ENCODE data around the gene ECT2L. TPM values are rescaled to one million over a fixed set of nuclear protein-coding genes. Genes with fewer than 3 reads are reported as not detected.

Gene ECT2L, protein sequence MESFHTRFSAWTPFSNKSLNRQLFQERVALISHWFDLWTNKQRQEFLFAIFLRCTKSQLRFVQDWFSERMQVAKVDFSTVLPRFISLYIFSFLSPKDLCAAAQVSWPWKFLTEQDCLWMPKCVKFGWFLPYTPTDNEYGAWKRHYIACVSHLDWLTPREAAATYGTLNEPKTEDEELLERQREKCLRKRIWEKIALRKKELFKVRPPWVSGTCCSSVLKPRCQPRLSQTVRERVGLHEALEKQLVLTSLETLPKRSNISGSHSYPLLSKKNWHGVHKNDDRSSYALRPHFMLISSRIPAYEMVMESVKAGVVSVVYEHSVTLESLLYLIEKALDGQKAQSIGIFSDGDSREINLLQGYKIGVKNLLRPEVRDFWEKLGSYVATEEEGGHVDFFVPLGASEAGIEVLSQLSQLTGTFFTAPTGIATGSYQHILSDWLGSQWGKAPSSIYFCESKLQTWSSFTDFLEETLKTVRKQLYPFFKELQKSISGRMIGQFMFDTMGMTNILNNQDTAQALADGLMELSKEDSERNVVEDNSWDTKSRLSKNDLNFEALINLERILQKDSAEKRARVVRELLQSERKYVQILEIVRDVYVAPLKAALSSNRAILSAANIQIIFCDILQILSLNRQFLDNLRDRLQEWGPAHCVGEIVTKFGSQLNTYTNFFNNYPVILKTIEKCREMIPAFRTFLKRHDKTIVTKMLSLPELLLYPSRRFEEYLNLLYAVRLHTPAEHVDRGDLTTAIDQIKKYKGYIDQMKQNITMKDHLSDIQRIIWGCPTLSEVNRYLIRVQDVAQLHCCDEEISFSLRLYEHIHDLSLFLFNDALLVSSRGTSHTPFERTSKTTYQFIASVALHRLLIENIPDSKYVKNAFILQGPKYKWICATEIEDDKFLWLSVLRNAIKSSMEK
- not detected in 5 replicates for total RNA-seq (2022; extraction: Qiagen RNA extraction)

DNA sequence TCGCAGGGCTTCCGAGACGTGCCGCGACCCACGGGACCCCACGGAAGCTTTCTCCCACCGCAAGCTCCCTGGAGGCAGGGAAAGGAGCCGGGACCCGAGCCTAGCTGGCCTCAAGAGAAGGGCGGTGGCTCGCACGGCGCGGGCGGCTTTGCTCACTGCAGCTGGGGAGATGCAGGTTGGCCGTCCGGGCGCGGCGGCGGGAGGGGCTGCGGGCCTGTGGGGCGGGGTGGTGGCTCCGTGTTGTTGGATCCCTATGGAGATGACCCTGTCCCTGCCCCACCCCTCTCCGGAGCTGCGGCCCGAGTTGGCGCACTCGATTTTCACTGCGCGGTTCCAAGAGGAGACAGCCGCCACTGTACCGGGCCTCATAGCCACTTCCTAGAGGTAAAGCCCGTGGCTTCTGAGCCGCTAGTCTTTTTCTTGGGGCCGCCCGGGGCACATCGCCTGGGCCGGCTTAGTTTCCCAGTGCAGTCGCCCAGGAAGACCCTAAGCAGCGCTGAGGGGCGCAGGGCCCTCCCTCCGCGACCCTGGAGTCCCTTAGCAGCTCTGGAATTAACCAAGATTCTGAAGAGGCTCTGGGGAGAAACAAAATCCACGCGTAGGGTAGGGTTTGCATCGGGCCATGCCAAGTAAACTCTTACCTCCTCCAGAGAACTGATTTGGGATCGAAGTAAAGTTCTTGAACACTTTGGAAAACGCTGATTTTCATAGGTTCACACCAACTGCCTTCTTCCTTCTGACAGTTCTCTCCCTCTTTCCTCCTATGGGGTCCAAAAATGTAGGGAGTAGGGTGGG is at the start of gene ECT2L:
TSS of gene ECT2L (plus strand) at position 279 of the 795 bp plus-strand sequence. CDS start 17,188 bp downstream, outside the sequence.

DNA sequence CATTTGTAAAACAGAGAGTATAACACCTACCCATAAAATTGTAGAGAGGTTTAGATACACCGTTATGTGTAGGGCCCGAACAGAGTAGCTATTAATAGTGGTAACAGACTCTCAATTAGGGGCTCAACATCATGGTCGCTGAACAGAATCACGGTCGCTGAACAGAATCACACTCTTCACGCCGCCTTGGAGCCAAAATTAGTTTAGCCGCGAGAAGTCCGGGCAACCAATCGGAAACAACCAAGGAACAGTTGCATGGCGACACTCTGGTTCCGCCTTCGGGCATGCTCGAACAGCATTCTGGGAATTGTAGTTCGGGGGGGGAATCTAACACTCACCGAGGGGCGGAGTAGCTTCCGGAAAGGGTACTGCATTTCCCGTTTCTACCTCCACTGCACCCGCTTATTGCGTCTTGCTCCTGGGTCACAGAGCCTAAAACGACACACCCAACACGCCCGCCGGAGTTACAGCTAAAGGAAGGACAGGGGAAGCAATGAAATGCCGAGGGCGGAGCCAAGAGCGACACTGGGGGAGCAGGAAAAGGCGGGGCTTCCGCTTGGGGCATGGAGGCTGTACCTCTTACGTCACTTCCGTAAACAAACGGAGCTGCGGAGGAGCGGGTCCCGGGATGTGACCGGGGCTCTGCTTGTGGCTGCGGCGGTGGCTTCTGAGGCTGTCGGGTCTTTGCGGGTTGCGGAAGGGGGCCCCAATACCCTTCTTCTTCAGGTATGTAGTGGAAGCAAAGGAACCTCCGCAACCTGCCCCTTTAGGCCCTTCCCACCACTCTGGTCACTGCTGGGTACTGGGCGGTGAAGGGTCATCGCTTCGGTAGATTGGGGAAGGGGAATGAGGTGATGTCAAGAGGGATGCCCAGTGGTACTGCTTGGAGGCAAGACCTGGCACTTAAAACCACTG is 22.5 kb upstream of the ECT2L start, which contains the start of gene CCDC28A:
TSS of gene CCDC28A (plus strand) at position 593 of the 915 bp plus-strand sequence. CDS start 2,352 bp downstream, outside the sequence.

Other genes with a start within 250 kb of the ECT2L start
- 11.8 to 14.3 TPM (median 13.3 TPM) in 5 replicates for gene CCDC28A, start 22.3 kb upstream of the ECT2L start, total RNA-seq (2022; extraction: Qiagen RNA extraction)
- 23.9 to 25.8 TPM (median 24.3 TPM) in 5 replicates for gene REPS1, start 192.2 kb downstream of the ECT2L start, total RNA-seq (2022; extraction: Qiagen RNA extraction)
- 43.5 to 62.9 TPM (median 47.6 TPM) in 5 replicates for gene ABRACL, start 232.7 kb downstream of the ECT2L start, total RNA-seq (2022; extraction: Qiagen RNA extraction)

All from A549 treated with Mapracorat at 1 μM for 4 hours (cell line).